HG03139 (cell line): ENCODE results near the gene C2orf68.
A peak's percentile ranks its signal among the peaks of the same experiment; 100 is the strongest.
"Not testable (repeated sequence)": the region's sequence is repeated elsewhere in the genome, so short reads cannot be mapped to it uniquely, and the experiment has no call there.

ENCODE experiments used
- ATAC-seq: cut with Tn5 transposase; IDR thresholded peaks from one replicate; pipeline ENCODE4 v1.9.1; 2021; ENCODE audit not compliant: unreplicated experiment

Gene C2orf68

DNA sequence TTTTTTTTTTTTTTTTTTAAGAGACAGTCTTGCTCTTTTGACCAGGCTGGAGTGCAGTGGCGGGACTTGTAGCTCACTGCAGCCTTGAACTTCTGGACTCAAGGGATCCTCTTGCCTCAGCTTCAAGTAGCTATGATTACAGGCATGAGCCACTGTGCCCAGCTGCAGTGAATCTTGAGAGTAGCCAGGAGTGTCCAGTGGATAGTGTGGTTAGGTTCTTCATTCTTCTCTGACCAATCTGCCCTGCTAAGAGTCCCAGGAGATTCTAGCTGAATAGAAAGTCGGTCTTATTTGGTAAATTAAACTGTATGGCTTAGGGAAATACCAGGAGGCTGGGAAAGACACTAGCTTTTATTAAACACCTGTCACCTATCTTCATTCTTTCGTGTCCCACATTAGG lies 19.4 kb upstream of the C2orf68 start:
- no peak for ATAC-seq

DNA sequence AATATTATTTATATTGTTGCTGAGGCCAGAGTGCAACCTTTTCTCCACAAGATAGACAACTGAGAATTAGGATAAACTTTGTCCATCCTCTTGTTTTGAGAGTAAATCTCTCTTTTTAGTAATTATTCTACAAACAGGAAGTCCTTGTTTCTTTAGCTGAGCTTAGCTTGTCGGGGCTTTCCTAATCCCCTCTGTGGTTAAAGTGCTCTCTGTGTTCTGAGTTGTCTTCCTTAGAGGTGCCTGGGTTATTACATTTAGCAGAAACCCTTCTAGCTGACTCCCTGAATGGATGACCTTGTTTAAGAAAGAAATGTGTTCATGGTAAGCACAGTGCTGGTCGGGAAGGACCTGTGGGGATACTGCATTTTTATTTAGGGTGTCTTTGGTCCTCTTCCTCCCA lies 16.8 kb upstream of the C2orf68 start:
- ATAC-seq = no peak

DNA sequence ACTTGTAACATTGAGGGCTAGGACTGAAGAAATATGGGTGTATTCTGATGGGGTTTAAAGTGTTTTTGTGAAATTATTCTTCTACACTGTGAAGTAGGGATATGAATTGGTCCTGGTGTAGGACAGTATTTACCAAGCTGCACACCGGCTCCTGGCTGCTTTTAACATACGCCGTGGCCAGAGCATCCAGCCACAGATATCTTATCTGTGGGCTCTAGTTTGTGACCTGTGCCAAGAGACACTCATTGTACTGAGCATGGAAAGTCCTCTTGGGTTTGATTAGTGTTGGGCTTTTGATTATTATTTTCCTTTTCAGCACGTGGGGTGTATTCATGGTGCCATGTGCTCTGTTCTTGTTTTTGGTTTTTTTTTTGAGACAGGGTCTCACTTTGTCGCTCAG lies 12.1 kb upstream of the C2orf68 start:
- no peak for ATAC-seq

DNA sequence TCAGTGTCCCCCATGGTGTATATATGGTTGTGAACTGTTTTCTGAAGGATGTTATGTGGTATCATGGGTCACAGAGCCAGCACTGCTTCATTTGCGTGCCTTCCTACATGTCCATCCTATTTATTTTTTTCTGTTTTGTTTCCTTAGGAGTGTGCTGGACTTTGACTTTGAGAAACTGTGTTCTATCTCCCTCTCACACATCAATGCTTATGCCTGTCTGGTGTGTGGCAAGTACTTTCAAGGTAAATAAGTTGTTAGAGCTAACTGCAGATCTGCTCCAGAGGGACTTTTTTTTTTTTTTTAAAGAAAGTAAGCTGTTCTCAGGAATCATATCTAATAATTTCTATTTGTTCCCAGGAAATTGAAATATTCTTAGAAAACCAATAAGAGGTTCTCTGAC lies 9.5 kb upstream of the C2orf68 start:
- ATAC-seq = no peak

DNA sequence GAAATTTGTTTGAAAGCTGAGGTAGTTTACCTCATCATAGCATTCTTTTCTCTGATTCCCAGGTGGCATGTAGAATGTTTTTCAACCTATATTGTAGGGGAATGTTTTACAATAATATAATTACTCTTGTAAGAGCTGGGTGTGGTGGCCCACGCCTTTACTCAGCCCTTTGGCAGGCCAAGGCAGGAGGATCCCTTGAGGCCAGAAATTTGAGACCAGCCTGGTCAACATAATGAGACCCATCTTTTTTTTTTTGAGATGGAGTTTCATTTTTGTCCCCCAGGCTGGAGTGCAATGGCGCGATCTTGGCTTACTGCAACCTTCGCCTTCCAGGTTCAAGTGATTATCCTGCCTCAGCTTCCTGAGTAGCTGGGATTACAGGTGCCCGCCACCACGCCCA lies 7.8 kb upstream of the C2orf68 start:
- no peak for ATAC-seq

DNA sequence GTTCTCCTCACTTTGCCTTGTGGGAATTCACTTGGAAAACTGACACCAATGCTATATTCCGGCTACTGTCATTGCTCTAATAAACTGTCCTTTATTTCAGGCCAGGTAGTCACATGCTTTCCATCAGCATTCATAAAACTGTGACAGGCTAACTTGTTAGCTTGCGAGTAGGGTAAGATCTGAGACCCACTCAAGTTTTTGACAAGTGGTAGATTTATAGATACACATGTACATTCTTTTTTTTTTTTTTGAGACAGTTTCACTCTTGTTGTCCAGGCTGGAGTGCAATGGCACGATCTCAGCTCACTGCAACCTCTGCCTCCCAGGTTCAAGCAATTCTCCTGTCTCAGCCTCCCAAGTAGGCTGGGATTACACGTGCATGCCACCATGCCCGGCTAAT lies 5.9 kb upstream of the C2orf68 start:
- ATAC-seq = not testable (repeated sequence)

DNA sequence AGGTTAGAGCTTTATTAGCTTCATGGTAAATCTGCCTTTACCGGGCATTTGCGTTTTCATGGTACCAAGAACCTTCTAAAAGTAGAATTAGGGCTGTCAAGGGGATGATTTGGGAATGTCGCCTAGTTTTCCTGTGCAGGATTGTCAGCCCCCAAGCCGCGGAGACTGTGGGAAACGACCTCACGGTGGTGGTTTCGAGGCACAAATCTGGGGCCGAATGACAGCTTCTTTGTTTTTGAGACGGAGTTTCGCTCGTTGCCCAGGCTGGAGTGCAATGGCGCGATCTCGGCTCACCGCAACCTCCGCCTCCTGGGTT lies 3.5 kb upstream of the C2orf68 start:
- no peak for ATAC-seq

DNA sequence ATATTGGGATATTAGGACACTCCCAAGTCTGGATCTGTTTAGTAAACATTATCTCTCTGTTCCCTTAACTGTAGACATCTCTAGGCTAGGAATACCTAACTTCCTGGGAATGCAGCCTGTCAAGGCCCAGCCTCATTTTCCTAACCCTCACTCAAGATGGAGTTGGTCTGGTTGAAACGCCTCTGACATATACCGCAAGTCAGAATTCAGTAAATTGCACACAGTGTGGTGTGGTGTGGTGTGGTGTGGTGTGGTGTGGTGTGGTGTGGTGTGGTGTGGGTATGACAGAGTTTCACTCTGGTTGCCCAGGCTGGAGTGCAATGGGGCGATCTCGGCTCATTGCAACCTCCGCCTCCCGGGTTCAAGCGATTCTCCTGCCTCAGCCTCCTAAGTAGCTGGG lies 2.9 kb upstream of the C2orf68 start:
- ATAC-seq = not testable (repeated sequence)

DNA sequence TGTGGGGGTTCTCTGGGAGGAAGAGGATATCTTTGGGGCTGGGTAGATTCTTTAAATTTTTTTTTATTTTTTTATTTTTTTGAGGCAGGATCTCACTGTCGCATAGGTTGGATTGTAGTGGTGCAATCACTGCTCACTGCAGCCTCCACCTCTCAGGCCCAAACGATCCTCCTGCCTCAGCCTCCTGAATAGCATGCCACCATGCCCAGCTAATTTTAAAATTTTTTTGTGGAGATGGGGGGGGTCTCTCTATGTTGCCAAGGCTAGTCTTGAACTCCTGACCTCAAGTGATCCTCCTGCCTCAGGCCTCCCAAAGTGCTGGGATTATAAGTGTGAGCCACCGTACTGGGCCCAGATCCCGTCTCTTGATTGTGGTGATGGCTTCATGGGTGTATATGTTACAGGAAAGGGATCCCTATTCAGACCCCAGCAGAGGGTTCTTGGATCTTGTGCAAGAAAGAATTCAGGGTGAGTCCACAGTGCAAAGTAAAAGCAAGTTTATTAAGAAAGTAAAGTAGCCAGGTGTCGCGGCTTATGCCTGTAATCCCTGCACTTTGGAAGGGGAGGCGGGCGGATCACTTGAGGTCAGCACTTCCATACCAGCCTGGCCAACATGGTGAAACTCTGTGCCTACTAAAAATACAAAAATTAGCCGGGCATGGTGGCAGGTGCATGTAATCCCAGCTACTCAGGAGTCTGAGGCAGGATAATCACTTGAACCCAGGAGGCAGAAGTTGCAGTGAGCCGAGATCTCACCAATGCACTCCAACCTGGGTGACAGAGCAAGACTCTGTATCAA lies 2.0 kb upstream of the C2orf68 start:
- no peak for ATAC-seq

DNA sequence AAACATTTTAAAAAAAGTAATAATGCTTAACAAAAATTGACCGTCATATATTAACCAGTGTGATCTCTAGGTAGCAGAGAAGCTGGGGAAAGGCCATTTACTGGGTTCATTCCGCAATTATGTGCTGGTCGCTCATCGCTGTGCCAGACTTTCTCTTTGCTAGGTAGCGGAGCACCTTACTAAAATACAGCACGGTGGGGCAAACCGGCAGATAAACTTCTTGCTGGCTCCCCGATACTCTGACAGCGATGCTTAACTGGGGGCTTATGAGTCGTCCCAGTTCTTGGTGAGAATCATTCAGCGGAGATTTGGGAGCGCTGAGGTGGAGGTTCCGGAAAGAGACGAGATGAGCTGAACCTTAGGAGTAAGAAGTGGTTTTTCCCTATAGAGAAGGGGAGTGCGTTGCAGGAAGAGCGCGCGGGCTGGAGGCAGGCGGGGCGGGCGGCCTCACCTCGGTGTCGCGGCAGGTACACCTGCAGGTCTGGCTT lies 605 bp downstream of the C2orf68 start:
- no peak for ATAC-seq

DNA sequence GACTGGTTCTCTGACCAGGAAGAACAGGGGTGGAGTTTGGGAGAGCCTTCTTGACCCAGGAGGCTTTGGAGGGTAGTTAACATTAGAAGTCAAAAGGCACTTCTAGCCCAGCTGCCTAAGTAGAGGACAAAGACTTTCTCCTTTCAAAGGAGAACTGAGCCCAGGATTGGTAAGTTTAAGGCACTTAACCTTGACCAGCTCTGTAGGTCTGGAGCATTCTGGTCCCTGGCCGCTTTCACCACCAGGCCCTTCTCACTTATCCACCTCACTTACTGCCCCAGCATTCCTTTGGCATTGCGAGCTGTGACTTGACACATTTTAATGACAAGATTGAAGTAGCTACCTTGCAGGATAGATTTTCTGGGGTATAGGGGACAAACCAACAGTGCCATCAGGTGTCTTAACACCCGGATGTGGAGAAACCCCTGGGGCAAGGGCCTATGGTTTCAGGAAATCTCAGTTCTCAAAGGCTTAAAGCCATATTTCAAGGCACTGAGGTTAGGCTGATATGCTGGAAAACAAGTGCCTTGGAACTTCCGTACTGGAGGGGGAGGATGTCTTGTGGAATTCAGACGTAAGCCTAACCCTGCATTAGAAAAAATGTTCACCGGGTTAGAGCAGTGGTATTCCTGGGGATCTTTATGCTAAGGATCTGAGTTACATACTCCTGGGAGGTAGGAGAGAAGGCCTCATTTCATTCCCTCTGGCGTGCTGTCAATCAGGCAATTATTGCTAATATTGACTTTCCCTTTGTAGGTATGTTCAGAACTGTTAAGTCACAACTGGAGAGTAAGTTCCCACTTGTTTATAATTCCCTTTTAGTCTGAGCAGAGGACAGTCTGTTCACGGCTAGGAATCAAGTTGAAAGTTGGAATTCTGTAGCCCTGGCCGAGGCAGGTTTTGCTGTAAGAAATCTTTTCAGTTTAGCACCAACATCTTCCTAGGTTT lies 4.3 kb downstream of the C2orf68 start:
- no peak for ATAC-seq

DNA sequence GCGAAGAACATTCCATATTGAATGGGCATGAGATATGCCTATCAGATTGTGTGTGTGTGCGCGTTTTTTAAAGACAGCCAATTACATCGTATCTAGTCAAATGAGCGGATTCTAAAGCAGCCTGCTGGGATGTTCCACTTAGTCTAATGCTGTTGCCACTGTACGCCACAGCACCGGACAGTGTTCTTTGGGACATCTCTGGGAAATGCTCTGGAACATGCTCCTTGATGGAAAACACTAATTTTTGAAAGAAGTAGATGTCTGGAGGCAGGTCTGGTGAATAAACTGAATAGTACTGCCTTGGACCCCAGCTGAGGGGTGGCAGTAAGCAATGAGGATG lies 5.8 kb downstream of the C2orf68 start:
- ATAC-seq = no peak

DNA sequence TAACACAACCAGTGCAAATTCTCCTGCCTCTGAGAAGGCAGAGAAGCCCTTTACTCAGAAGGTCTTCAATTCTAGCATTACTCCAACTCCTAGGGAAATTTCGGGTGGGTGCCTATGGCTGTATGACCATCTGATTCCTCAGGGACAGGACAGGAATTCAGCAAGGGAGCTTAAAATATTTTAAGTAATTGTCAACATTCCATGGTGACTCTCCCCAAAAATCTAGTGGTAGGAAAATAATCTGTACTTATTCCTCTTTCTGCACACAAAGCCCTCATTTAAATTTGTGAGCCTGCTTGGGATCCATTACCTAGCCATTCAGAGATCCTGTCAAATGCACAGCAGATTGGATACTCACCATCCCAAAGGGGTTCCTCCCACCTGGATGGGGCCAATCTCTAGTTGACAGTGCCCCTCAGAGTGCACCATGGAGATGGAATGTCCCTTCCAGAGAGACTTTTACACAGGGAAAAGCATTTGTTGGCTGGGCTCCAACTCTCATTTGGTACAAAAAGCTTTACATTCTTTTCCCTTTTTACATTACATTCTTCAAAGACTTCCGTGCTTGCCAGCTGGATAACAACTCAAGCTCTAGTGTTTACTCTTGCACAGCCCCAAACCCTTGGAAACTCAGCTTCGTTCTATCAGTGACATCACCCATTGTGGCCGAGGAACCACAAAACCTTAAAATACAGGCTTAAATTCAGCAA lies 6.3 kb downstream of the C2orf68 start:
- ATAC-seq = no peak

DNA sequence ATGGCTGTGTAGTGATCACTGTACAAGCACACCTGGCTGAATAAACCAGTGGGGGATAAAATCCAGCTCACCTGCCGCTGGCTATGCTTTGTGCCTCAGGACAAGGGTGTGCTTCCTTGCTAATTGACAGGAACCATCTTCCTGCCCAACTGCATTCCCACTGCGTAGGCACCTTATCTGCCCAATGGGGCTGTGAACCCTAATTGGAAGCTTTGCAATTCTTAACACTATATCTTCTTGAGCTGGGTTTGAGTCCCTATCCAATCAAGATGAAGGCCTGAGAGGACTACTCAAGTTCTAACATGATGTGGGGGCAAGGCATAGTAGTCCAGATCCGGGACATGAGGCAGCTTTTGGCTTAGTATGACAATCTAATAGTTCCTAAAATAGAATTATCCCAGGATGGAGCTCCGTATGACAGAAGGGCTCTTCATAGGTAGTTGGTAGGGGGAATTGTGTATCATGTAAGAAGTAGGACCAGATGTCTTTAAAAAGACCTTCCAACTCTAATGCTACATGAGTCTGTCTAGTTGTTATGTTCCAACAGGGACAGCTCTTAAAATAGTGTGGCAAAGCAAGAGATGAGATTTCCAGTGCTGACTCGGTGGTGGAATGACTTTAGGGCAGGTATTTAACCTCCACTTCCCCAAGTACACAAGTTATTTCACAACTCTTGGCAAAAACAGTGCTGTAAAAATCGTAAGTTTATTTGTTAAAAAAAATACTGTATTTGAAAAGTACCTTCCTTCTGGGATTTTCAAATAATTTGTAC lies 7.1 kb downstream of the C2orf68 start:
- ATAC-seq = no peak

DNA sequence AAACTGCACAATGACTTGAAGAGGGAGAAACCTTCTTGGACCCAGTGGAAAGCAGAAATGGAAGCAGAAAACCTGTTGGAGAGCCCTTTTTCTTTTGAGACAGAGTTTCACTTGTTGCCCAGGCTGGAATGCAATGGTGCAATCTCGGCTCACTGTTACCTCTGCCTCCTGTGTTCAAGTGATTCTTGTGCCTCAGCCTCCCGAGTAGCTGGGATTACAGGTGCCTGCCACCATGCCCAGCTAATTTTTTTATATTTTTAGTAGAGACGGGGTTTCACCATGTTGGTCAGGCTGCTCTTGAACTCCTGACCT lies 7.8 kb downstream of the C2orf68 start:
- not testable (repeated sequence) for ATAC-seq

DNA sequence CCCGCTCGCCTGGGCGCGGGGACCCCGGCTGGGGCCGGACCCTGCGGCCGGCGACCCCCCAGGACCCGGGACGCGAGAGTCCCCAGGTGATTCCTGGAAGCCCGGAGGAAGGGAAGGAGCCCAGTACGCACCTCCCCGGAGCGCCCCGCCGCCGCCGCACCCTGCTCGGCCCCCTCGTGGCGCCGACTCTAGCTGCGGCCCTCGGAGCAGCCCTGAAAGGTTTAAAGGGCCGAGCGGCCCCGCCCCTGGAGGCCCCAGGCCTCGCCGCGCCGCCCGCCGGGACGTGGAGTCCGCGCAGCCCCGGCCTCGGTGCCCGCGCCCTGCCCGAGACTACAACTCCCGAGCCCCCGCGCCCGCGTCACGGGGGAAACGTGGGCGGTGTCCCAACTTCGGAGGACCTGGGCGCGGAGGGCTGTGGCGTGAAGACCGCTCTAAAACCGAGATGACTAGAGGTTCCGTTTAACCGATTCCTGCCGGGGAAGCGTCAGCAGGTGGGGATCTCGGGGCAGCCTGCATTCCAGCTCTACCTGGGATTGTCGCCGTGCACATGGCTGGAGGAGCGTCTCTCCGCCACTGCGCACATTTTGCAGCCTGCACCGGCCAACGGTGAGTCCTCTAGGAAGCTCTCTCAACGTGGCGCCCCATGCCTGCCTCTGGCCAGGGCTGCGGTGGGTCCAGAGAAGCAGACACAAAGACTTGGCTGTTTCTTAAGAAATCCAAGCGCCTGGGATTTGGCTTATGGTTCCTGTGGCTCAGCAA lies 9.2 kb downstream of the C2orf68 start, which contains the start of gene TMEM150A:
Gene TMEM150A, minus strand, starts transcription at position 223 of the 759 bp plus-strand sequence. CDS start 750 bp downstream, outside the sequence.
- peak; percentile 90 for ATAC-seq

DNA sequence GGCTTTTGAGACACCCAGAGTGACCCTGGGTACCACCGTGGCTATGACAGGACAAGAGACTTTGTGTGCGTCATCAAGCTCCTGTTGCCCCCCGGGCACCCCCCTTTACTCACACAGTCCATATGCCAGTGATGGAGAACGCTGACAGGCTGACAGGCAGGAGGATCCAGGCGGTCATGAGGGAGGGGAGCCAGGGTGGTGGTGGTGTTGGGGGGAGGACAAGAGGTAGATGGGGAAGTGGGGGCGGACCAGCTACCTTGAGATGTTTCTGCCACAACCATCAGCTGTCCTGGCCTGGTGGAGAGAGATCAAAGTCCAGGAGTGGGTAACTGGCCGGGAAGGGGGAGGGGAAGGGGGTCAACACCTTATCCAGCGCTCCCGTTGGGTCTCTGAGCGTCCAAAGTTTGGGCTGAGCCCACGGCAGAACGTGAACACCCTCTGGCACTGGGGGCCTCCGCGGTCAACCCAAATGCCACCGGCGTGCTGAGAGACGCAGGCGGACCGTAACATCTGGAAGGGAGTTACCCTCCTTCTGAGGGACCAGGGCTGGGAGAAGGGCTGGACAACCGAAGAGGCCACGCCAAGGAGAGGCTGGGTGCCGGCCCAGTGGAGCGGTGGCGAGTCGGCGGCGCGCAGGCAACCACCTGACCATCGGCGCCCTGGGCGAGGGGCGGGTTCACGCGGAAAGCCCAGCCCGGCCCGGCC lies 9.9 kb downstream of the C2orf68 start:
- ATAC-seq = peak; percentile 19

DNA sequence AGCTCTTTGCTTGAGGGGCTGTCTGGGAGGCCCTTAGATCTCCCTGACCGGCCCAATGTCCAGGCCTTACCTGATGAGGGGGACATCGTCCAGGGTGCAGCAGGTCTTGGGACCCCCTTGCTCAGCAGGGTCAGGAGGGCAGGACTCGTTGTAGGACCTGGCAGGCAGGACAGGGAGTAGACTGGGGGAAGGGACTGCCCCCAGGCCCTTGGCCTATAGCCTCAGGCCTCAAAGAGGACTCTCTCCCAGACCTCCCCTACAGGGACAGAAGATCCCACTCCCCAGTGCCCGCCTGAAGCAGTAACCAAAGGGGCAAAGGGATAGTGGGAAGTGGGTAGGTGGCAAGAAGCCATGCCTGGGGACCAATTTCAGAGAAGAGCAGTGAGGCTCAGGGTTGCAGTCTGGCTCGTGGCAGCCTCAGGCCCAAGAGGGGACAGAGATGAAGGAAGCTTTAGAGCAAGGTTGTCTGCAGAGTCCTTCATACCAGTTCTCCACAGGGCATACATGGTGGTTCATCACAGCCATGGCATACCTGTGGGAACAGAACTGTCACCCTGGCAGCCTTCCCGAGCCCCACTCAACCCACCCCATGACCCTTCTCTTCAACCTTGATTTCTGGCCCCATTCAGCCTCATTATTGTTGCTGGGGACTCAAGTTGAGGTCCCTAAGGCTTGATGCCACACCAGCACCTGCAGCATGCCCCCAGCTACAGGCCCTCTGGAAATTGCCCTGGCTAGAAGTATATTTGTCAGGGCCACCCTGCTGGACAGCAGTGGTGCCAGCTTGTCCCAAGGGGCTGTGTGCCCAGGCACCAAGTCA lies 10.7 kb downstream of the C2orf68 start:
- ATAC-seq = no peak

DNA sequence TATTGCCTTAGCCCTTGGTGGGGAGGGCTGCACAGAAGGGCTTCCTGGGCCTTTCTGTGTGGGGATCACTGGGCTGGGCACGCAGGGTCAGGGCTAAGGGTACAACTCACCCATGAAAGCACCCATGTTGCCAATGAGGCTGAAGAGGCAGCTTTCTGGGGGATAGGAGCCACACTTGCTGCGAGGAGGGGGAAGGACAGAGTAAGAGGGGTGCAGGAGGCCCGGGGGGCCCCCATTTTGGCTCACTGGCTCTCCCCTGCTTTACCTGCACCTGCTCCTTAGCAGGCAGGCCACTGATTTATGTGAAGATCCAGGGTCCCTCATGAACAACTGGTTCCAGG lies 11.7 kb downstream of the C2orf68 start:
- ATAC-seq = no peak
